Peyer's patch (tissue), 4 donors: ENCODE results near the gene HCFC1R1.

Experiments used
- POLR2A ChIP-seq, 2 donors: fragments of 450-650 bp; IDR thresholded peaks; one replicate each; pipeline ENCODE4 v1.5.1; 2017; ENCODE audit warnings: antibody characterized with exemption in 2 of 2, mild to moderate bottlenecking in 2 of 2, moderate library complexity in 2 of 2
- TF ChIP-seq, protein P1 (sequence below), 6 experiments: fragments of 450-650 bp in 4 of 6; fragments of 200-600 bp in 2 of 6; sonication (generic) in 1 of 6; IDR thresholded peaks; one replicate each; pipeline ENCODE4 v1.5.1; 2017 to 2019; ENCODE audit warnings: antibody characterized with exemption in 6 of 6, mild to moderate bottlenecking in 3 of 6, moderate library complexity in 1 of 6

- TF ChIP-seq POLR2A (IDR thresholded peaks at IDR 0.05): no peak
- TF ChIP-seq, protein P1, sequence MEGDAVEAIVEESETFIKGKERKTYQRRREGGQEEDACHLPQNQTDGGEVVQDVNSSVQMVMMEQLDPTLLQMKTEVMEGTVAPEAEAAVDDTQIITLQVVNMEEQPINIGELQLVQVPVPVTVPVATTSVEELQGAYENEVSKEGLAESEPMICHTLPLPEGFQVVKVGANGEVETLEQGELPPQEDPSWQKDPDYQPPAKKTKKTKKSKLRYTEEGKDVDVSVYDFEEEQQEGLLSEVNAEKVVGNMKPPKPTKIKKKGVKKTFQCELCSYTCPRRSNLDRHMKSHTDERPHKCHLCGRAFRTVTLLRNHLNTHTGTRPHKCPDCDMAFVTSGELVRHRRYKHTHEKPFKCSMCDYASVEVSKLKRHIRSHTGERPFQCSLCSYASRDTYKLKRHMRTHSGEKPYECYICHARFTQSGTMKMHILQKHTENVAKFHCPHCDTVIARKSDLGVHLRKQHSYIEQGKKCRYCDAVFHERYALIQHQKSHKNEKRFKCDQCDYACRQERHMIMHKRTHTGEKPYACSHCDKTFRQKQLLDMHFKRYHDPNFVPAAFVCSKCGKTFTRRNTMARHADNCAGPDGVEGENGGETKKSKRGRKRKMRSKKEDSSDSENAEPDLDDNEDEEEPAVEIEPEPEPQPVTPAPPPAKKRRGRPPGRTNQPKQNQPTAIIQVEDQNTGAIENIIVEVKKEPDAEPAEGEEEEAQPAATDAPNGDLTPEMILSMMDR (IDR thresholded peaks at IDR 0.05): no peak
Observed at GRCh38 chr16:3015865-3016521, 7.7 kb downstream of the HCFC1R1 start.
